ENCODE measurements around the gene TAS2R40.

The TAS2R40 gene

DNA sequence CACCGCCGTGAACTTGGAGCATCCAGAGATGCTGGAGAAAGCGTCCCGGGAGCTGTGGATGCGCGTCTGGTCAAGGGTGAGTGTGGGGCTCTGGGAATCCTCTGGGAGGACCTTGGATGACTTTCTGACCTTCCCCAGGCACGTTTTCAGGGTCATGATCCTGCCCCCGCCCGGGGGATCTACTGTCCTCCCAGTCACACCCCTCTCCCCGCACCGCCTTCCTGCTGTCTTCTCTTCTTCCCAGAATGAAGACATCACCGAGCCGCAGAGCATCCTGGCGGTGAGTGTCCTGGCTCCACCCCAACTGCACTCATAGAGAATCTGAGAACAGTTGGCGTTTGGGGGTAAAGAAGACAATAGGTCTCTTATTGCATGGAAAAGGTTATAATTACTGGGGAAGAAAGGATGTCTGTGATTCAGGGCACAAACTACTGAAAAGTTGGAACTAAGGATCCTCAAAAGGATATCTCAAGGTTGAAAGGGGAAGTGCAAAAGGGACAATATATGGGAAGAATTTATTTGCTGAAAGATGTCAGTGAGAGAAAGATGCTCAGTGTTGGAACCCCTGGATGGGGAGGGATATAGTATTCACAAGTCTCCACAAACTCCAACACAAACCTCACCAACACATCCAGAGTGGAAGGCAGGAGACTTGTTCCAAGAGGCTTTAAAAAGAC lies 43.3 kb downstream of the TAS2R40 start:
- H3K27me3 ChIP-seq (ENCODE audit: insufficient read depth, low read length) = peaks cover 5% of the 10 kb centered on the region; the same call in 1 of the 2 replicates
- no peak overlapping the region for H3K9ac ChIP-seq (ENCODE audit: low read depth, low read length)
- H3K9me3 ChIP-seq (ENCODE audit: insufficient read depth, low read depth, low read length) = no peaks in the 10 kb centered on the region
- WGBS = 93% methylated on average over 15 of the region's 15 CpGs
- no peak overlapping the region for H3K4me3 ChIP-seq (ENCODE audit: low read length)
- H3K36me3 ChIP-seq (ENCODE audit: insufficient read depth, low read length) = peaks cover 24% of the 10 kb centered on the region
- H3K27ac ChIP-seq (ENCODE audit: low read depth, low read length) = no peak overlapping the region
- no peaks in the 10 kb centered on the region for H3K4me1 ChIP-seq (ENCODE audit: insufficient read depth, low read length)

DNA sequence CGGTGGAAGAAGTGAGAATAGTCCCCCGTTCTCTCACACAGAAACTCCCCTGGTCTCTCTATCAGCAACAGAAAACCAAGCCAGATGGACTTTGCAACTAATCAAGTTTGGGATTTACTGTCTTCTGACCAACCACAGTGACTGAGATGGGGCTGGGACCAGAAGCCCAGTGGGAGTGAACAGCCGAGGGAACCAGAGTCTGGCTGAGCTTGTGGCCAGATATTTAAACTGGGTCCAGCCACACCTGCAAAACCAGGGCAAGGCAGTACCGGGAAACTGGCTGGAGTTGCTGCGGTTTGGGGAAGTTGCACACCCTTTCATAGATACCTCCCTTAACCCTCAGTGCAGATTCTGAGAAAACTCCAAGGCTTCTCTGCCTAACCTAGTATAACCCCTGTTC lies 47.4 kb downstream of the TAS2R40 start:
- H3K4me3 ChIP-seq (ENCODE audit: low read length) = no peak overlapping the region
- WGBS = 95% methylated on average over 5 of the region's 5 CpGs
- no peak overlapping the region for H3K27ac ChIP-seq (ENCODE audit: low read depth, low read length)
- peaks cover 24% of the 10 kb centered on the region for H3K36me3 ChIP-seq (ENCODE audit: insufficient read depth, low read length)
- peaks cover 2% of the 10 kb centered on the region; the same call in 1 of the 2 replicates for H3K27me3 ChIP-seq (ENCODE audit: insufficient read depth, low read length)
- H3K9me3 ChIP-seq (ENCODE audit: insufficient read depth, low read depth, low read length) = no peaks in the 10 kb centered on the region
- no peaks in the 10 kb centered on the region for H3K4me1 ChIP-seq (ENCODE audit: insufficient read depth, low read length)
- H3K9ac ChIP-seq (ENCODE audit: low read depth, low read length) = no peak overlapping the region

DNA sequence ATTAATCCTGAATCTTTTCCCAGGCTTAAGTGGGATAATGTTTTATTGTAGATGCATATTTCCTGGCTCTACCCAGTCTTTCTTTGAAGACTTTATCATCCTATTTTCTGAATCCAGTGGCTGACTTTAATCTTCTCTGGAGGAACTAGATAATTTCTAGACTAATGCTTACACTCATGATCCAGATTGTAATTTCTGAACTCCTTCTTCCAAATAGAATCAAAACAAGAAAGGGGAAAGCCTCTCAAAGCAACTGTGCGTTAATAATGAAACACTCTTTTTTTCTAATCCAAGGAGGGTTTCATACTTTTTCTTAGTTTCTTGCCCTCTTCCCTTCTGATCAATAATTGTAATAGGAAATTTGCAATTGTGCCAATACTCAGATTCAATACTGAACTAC lies 49.4 kb downstream of the TAS2R40 start:
- H3K9ac ChIP-seq (ENCODE audit: low read depth, low read length) = no peak overlapping the region
- H3K4me1 ChIP-seq (ENCODE audit: insufficient read depth, low read length) = no peaks in the 10 kb centered on the region
- WGBS = 90% methylated on average over 1 of the region's 1 CpG
- H3K36me3 ChIP-seq (ENCODE audit: insufficient read depth, low read length) = peaks cover 24% of the 10 kb centered on the region
- no peak overlapping the region for H3K4me3 ChIP-seq (ENCODE audit: low read length)
- no peaks in the 10 kb centered on the region for H3K27me3 ChIP-seq (ENCODE audit: insufficient read depth, low read length)
- H3K27ac ChIP-seq (ENCODE audit: low read depth, low read length) = no peak overlapping the region
- no peaks in the 10 kb centered on the region for H3K9me3 ChIP-seq (ENCODE audit: insufficient read depth, low read depth, low read length)

All from HUES64 (cell line).